SK-N-SH treated with all-trans-retinoic acid at 6 μM for 48 hours (cell line): Measurements from ENCODE around the gene PARL.

Experiments
- ARNTL ChIP-seq: fragments of 450-650 bp; formaldehyde crosslinking; IDR thresholded peaks from 2 replicates; pipeline ENCODE4 v1.5.0; 2020; ENCODE audit warnings: low read depth, mild to moderate bottlenecking, moderate library complexity, borderline replicate concordance
- CREB5 ChIP-seq: fragments of 250-450 bp; sonication (Bioruptor Pico); IDR thresholded peaks from 2 replicates; pipeline ENCODE4 v1.5.1; 2020; ENCODE audit warnings: low read depth, mild to moderate bottlenecking, moderate library complexity
- GLIS3 ChIP-seq: fragments of 250-450 bp; sonication (Bioruptor Pico); IDR thresholded peaks from 2 replicates; pipeline ENCODE4 v1.5.0; 2020; ENCODE audit warnings: mild to moderate bottlenecking, moderate library complexity
- ISL1 ChIP-seq: fragments of 250-450 bp; sonication (Bioruptor Pico); IDR thresholded peaks from 2 replicates; pipeline ENCODE4 v2.1.2; 2022; ENCODE audit warnings: mild to moderate bottlenecking, moderate library complexity
- OSR1 ChIP-seq: fragments of 250-450 bp; sonication (Bioruptor Pico); IDR thresholded peaks from 2 replicates; pipeline ENCODE4 v1.8.0; 2022; ENCODE audit warnings: moderate library complexity, mild to moderate bottlenecking, inconsistent platforms
- PPARA ChIP-seq: fragments of 250-450 bp; sonication (Bioruptor Pico); IDR thresholded peaks from 2 replicates; pipeline ENCODE4 v1.5.0; 2020; ENCODE audit warnings: mild to moderate bottlenecking, borderline replicate concordance
- RARB ChIP-seq: fragments of 250-450 bp; sonication (Bioruptor Pico); IDR thresholded peaks from 2 replicates; pipeline ENCODE4 v1.8.0; 2021; ENCODE audit warnings: mild to moderate bottlenecking, moderate library complexity
- SNAI2 ChIP-seq: fragments of 250-450 bp; sonication (Bioruptor Pico); IDR thresholded peaks from 2 replicates; pipeline ENCODE4 v1.5.0; 2020; ENCODE audit warnings: mild to moderate bottlenecking, moderate library complexity
- TOX ChIP-seq: fragments of 250-450 bp; sonication (Bioruptor Pico); IDR thresholded peaks from 2 replicates; pipeline ENCODE4 v1.8.0; 2021; ENCODE audit warnings: mild to moderate bottlenecking, moderate library complexity, borderline replicate concordance
- ZNF70 ChIP-seq: fragments of 450-650 bp; formaldehyde crosslinking; IDR thresholded peaks from 2 replicates; pipeline ENCODE4 v1.5.0; 2020; ENCODE audit warnings: mild to moderate bottlenecking, moderate library complexity
- TF ChIP-seq, protein P1 (sequence below): fragments of 250-450 bp; sonication (Bioruptor Pico); IDR thresholded peaks from 2 replicates; pipeline ENCODE4 v1.8.0; 2021; ENCODE audit warnings: low read depth, mild to moderate bottlenecking, moderate library complexity, borderline replicate concordance
- TF ChIP-seq, protein P2 (sequence below): fragments of 250-450 bp; sonication (Bioruptor Pico); IDR thresholded peaks from 2 replicates; pipeline ENCODE4 v1.8.0; 2020; ENCODE audit warnings: mild to moderate bottlenecking, moderate library complexity, borderline replicate concordance
- TF ChIP-seq, protein P3 (sequence below): fragments of 250-450 bp; sonication (Bioruptor Pico); IDR thresholded peaks from 2 replicates; pipeline ENCODE4 v1.5.1; 2021; ENCODE audit warnings: mild to moderate bottlenecking, moderate library complexity

DNA sequence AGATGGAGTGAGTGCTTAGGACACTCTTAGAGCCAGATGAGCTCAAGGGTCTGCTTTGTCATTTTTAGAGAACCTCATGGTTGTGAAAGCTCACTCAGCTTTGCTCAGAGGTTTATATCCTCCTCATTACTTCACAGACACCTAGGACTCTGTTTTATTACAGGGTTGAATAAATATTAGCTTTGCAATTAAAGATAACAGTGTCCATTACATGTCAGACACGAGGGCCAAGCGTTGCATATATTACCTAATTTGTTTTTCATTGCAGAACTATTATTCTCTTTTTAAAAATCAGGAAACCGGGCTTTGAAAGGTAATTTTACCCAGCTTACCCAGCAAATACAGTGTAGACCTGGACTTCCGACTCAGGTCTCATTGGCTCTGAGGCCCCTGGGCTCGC, 75.4 kb downstream of the PARL start:
- TF ChIP-seq, protein P1, sequence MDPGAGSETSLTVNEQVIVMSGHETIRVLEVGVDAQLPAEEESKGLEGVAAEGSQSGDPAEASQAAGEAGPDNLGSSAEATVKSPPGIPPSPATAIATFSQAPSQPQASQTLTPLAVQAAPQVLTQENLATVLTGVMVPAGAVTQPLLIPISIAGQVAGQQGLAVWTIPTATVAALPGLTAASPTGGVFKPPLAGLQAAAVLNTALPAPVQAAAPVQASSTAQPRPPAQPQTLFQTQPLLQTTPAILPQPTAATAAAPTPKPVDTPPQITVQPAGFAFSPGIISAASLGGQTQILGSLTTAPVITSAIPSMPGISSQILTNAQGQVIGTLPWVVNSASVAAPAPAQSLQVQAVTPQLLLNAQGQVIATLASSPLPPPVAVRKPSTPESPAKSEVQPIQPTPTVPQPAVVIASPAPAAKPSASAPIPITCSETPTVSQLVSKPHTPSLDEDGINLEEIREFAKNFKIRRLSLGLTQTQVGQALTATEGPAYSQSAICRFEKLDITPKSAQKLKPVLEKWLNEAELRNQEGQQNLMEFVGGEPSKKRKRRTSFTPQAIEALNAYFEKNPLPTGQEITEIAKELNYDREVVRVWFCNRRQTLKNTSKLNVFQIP, result no peak
- TF ChIP-seq OSR1 (CRISPR knock-in tag), result no peak
- TF ChIP-seq, protein P2, sequence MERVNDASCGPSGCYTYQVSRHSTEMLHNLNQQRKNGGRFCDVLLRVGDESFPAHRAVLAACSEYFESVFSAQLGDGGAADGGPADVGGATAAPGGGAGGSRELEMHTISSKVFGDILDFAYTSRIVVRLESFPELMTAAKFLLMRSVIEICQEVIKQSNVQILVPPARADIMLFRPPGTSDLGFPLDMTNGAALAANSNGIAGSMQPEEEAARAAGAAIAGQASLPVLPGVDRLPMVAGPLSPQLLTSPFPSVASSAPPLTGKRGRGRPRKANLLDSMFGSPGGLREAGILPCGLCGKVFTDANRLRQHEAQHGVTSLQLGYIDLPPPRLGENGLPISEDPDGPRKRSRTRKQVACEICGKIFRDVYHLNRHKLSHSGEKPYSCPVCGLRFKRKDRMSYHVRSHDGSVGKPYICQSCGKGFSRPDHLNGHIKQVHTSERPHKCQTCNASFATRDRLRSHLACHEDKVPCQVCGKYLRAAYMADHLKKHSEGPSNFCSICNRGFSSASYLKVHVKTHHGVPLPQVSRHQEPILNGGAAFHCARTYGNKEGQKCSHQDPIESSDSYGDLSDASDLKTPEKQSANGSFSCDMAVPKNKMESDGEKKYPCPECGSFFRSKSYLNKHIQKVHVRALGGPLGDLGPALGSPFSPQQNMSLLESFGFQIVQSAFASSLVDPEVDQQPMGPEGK, result no peak
- TF ChIP-seq TOX (CRISPR knock-in tag), result no peak
- TF ChIP-seq CREB5, result no peak
- no peak for TF ChIP-seq PPARA (CRISPR knock-in tag)
- TF ChIP-seq ISL1 (CRISPR knock-in tag), result no peak
- no peak for TF ChIP-seq GLIS3
- TF ChIP-seq, protein P3, sequence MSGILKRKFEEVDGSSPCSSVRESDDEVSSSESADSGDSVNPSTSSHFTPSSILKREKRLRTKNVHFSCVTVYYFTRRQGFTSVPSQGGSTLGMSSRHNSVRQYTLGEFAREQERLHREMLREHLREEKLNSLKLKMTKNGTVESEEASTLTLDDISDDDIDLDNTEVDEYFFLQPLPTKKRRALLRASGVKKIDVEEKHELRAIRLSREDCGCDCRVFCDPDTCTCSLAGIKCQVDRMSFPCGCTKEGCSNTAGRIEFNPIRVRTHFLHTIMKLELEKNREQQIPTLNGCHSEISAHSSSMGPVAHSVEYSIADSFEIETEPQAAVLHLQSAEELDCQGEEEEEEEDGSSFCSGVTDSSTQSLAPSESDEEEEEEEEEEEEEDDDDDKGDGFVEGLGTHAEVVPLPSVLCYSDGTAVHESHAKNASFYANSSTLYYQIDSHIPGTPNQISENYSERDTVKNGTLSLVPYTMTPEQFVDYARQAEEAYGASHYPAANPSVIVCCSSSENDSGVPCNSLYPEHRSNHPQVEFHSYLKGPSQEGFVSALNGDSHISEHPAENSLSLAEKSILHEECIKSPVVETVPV (CRISPR knock-in tag), result no peak
- TF ChIP-seq ZNF70, result no peak
- TF ChIP-seq ARNTL, result no peak
- no peak for TF ChIP-seq SNAI2 (CRISPR knock-in tag)
- no peak for TF ChIP-seq RARB (CRISPR knock-in tag)
